Measurements from ENCODE around the gene MND1.

The MND1 gene

GRCh38 chr4:153419673-153420278, 75.3 kb downstream of the MND1 start:
- TF ChIP-seq CTCF (IDR thresholded peaks at IDR 0.05; ENCODE audit: low read length, missing control alignments): no peak
- no peak overlapping the region for H3K4me3 ChIP-seq (replicated peaks; ENCODE audit: low read depth, low read length)
- DNase-seq (ENCODE audit: low read depth): no peak

GRCh38 chr4:153420361-153420760, 75.9 kb downstream of the MND1 start:
- TF ChIP-seq CTCF (IDR thresholded peaks at IDR 0.05; ENCODE audit: low read length, missing control alignments): no peak
- no peak overlapping the region for H3K4me3 ChIP-seq (replicated peaks; ENCODE audit: low read depth, low read length)
- DNase-seq (ENCODE audit: low read depth): peak; percentile 33

GRCh38 chr4:153421941-153422340, 77.5 kb downstream of the MND1 start:
- DNase-seq (ENCODE audit: low read depth): no peak
- H3K4me3 ChIP-seq (replicated peaks; ENCODE audit: low read depth, low read length): no peak overlapping the region
- no peak for TF ChIP-seq CTCF (IDR thresholded peaks at IDR 0.05; ENCODE audit: low read length, missing control alignments)

- DNase-seq (ENCODE audit: low read depth): no peak
- no peak overlapping the region for H3K4me3 ChIP-seq (replicated peaks; ENCODE audit: low read depth, low read length)
- no peak for TF ChIP-seq CTCF (IDR thresholded peaks at IDR 0.05; ENCODE audit: low read length, missing control alignments)
Measured at GRCh38 chr4:153426207-153426885, 81.9 kb downstream of the MND1 start.

DNA sequence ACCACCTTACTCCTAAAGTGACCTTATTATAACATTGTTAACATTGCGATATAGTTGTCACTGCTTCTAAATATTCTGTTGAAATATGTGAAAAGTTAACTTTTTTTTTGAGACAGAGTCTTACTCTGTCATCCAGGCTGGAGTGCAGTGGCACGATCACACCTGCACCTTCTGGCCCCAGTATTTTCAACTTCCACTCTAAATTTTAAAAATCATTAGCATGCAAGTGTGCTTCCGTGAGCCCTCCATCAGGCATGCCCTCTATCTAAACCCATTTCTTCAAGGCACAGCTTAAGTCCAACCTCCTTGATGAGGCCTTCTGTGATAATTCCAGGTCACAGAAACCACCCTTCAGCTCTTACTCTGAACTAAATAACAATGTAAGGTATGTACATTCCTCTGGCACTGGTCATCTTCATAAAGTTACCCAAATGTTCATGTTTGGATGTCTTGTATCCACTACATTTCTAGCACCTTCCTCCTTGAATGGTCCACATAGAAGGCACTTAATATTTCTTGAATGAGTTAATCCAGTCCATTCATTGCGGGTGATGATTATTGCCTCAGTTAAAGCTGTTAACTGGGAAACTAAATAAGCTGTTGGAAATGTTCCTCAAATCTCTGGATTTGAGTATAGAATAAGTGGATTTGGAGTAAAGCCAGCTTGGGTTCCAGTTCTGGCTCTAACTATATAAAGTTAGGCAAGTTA, 83.0 kb downstream of the MND1 start:
- H3K4me3 ChIP-seq (replicated peaks; ENCODE audit: low read depth, low read length): no peak overlapping the region
- peak; percentile 63 for DNase-seq (ENCODE audit: low read depth)
- TF ChIP-seq CTCF (IDR thresholded peaks at IDR 0.05; ENCODE audit: low read length, missing control alignments): no peak

DNA sequence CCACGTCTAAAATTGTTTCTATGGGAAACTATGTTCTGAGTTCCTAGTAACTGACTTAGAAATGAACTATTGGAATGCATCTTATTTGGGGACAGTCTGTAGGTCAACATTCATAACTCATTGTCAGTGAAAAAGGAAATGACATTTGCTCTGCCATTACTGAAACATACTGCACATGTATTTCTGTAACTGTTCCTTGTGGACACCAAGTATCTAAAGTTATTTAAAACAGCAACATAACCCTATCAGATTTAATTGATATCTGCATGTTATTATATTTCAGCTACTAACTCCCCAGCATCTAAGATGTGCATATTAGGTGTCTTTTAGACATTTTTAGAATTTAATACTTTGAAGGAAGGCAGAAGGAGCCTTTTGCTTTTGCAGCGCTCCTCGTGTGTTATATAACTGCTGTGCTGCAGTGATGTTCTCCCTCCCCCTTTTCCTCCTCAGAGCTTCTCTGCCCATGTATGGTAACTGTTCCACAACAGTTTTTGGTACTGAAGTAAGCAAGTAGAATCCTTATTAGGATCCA, 84.5 kb downstream of the MND1 start:
- no peak overlapping the region for H3K4me3 ChIP-seq (replicated peaks; ENCODE audit: low read depth, low read length)
- DNase-seq (ENCODE audit: low read depth): no peak
- no peak for TF ChIP-seq CTCF (IDR thresholded peaks at IDR 0.05; ENCODE audit: low read length, missing control alignments)
